NB4 (cell line): ENCODE results near the gene DOCK2.

Experiments used
- DNase-seq: peaks from one replicate; pipeline ENCODE4 v3.0.0; 2010; ENCODE audit warnings: low read depth
- H3K4me3 ChIP-seq: one replicate; pipeline ENCODE4 v1.5.1; 2011; ENCODE audit warnings: mild to moderate bottlenecking, low read depth, low read length, moderate library complexity
- MYC ChIP-seq: IDR thresholded peaks from 2 replicates; pipeline ENCODE4 v1.6.1; 2011; ENCODE audit warnings: low read depth, low read length
- POLR2A ChIP-seq: IDR thresholded peaks from 2 replicates; pipeline ENCODE4 v1.6.1; 2011; ENCODE audit warnings: mild to moderate bottlenecking; ENCODE audit not compliant: insufficient read length; ENCODE audit errors: extremely low read depth
- TF ChIP-seq, protein P1 (sequence below): IDR thresholded peaks from 2 replicates; pipeline ENCODE4 v1.6.1; 2011; ENCODE audit warnings: low read depth, low read length
- TF ChIP-seq, protein P2 (sequence below): IDR thresholded peaks from one replicate; pipeline ENCODE4 v1.5.1; 2012; ENCODE audit warnings: low read depth, low read length

Gene DOCK2

DNA sequence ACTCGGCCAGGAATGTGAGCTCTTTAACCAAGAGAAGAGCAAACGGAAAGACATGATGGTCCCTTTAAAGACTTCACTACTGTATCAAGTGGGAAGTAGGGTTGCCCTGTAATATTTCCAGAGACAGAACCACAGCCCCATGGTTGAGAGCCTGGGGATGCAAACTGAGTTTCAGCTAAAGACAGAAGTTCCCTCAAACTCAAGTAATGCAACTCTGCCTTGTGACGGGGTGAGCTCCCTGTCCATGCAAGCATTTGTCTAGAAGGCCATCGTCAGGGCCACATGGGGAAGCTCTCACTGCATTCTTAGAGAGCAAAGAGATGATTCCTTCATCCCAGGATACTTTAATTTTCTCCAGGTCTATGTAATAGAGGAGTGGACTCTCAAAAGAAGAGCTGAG lies 260.4 kb downstream of the DOCK2 start:
- DNase-seq = no peak
- TF ChIP-seq POLR2A = no peak
- no peak for TF ChIP-seq MYC
- no peak overlapping the region for H3K4me3 ChIP-seq

DNA sequence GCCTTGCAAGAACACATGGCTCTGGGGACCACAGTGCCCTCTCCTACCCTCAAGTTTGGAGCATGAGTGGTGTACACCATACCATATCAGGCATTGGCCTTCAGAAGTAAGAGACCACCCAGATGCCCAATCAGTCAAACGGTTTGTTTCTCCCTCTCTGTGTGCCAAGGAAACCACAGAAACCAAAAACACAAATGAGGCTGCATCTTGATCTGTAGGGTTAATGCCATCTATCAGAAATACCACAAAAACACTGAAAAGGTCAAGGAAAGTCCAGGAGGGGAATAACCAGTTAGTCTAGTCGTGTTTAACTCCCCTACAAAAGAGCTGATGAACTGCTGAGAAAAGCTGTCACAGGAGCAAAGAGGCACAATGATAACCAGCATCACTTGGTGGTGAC lies 264.8 kb downstream of the DOCK2 start:
- H3K4me3 ChIP-seq = no peak overlapping the region
- TF ChIP-seq MYC (no peak), POLR2A (no peak)
- TF ChIP-seq, protein P1, sequence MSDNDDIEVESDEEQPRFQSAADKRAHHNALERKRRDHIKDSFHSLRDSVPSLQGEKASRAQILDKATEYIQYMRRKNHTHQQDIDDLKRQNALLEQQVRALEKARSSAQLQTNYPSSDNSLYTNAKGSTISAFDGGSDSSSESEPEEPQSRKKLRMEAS = no peak
- TF ChIP-seq, protein P2, sequence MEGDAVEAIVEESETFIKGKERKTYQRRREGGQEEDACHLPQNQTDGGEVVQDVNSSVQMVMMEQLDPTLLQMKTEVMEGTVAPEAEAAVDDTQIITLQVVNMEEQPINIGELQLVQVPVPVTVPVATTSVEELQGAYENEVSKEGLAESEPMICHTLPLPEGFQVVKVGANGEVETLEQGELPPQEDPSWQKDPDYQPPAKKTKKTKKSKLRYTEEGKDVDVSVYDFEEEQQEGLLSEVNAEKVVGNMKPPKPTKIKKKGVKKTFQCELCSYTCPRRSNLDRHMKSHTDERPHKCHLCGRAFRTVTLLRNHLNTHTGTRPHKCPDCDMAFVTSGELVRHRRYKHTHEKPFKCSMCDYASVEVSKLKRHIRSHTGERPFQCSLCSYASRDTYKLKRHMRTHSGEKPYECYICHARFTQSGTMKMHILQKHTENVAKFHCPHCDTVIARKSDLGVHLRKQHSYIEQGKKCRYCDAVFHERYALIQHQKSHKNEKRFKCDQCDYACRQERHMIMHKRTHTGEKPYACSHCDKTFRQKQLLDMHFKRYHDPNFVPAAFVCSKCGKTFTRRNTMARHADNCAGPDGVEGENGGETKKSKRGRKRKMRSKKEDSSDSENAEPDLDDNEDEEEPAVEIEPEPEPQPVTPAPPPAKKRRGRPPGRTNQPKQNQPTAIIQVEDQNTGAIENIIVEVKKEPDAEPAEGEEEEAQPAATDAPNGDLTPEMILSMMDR = no peak
- DNase-seq = no peak

DNA sequence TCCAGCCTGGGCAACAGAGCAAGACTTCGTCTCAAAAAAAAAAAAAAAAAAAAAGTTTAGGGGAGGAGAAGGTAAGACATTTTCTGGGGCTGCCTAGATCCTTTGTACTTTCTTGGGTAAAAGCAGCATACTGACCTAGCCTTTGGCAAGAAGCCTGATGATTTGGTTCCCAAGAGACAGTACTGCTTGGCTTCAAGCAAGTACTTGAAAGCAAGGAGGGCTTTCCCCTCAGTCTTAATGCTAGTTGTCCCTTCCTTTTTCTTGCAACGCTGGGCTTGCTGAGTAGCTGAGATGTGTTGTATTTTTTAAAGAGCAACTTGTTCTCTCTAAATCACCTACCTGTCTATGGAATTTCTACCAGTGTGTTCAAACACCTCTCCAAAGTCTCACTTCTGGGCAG lies 267.0 kb downstream of the DOCK2 start:
- H3K4me3 ChIP-seq = no peak overlapping the region
- peak; percentile 18 for DNase-seq
- TF ChIP-seq, protein P1 = no peak

DNA sequence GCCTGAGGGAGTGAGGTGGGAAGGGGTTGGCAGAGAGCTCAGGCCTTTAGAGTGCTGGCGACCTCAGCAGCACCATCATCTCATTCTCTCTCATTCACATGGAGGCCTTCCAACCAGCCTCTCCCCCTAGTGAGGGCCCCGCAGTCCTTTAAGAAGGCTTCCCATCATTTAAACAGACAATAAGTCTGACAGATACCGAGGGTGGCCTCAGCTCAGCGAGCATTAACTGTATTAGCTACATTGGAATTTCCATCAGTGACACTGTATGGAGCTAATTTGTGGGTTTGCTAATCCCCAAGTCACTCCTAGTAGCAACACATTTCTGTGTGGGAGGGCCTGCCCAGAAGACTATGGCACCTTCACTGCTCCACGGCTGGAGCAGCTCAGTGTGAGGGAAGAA lies 267.4 kb downstream of the DOCK2 start:
- H3K4me3 ChIP-seq = no peak overlapping the region
- no peak for DNase-seq
- no peak for TF ChIP-seq POLR2A
- TF ChIP-seq, protein P1 = no peak
- TF ChIP-seq MYC = no peak
- TF ChIP-seq, protein P2 = no peak

DNA sequence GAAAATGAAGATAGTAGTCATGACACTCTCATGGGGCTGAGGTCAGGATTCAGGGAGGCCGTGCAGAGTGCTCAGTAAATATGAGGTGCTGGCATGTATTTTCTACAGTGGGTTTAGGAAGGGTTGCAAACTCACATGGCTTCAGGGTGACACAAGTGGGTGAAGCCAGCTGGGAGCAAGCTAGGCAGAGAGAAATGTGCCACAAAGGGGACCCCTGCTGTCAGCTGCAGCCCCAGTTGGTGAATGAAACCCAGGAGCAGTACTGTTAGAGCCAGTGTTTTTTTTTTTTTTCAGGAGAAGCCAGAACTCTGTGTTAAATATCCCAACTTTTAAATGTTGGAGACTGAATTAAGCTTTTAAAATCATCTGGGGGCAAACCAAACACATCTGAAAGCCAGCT lies 267.9 kb downstream of the DOCK2 start:
- DNase-seq = no peak
- TF ChIP-seq MYC = no peak
- no peak for TF ChIP-seq POLR2A
- TF ChIP-seq, protein P2 = no peak
- TF ChIP-seq, protein P1 = no peak
- no peak overlapping the region for H3K4me3 ChIP-seq

DNA sequence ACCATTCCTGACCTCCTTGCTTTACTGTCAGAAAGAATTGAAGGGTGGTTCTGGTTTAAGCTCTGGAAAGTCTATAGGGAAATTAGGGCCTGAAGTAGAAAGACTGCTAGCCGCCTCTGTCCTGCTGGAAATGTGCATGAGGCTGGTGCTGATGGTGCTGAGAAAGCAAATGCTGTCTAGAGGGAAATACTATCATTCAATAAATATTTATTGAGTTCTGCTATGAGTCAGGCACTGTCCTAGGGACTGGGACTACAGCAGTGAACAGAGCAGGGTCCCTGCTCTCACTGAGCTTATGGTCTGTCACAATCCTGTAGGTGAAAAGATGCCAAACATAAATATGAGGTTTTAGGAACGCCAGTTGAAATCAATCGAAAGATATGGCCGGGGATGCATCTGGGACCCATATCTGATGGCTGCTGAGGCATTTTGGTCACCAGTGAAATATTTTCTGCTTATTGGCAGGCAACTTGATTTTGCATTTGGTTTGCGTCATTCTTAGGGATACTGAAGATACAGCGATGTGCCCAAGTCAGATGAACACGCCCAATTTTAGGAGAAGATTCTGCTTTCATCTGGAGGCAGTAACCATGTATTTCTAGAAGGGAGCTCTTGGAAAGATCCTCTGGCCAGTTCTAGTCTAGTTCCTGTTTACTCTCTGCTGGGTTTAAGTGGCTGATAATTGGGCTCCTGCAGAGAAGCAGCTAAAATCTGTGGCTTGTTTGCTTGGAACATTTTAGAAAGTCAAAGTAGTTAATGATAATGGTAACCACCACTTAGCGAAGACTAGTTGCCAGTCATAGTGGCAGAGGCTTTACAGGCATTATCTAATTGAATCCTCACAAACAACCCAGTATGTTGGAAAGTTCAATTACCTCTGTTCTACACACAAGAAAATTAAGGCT lies 269.9 kb downstream of the DOCK2 start:
- H3K4me3 ChIP-seq = no peak overlapping the region
- no peak for DNase-seq
- TF ChIP-seq, protein P1 = no peak
- no peak for TF ChIP-seq MYC
- no peak for TF ChIP-seq POLR2A
- TF ChIP-seq, protein P2 = no peak

DNA sequence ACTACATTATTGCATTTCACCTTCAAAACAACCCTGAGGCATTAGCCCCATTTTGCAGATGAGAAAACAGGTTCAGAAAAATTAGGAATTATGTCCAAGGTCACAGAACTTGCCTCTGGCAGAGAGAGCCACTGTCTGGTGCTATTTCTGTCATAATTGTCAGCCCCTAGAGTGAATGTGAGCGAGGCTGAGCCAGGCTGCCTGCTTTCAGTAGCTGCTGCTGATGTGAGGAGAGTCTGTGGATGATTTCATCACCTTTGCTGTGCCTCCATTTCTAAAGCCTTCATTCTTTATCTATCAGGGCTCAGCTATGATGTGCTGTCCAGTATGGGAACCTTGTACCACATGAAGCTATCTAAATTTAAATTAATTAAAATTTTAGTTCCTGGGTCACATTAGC lies 271.8 kb downstream of the DOCK2 start:
- DNase-seq = no peak
- no peak overlapping the region for H3K4me3 ChIP-seq
- no peak for TF ChIP-seq MYC
- no peak for TF ChIP-seq POLR2A
- TF ChIP-seq, protein P2 = no peak
- TF ChIP-seq, protein P1 = no peak
